ENCODE measurements around the gene CD274.

DNA sequence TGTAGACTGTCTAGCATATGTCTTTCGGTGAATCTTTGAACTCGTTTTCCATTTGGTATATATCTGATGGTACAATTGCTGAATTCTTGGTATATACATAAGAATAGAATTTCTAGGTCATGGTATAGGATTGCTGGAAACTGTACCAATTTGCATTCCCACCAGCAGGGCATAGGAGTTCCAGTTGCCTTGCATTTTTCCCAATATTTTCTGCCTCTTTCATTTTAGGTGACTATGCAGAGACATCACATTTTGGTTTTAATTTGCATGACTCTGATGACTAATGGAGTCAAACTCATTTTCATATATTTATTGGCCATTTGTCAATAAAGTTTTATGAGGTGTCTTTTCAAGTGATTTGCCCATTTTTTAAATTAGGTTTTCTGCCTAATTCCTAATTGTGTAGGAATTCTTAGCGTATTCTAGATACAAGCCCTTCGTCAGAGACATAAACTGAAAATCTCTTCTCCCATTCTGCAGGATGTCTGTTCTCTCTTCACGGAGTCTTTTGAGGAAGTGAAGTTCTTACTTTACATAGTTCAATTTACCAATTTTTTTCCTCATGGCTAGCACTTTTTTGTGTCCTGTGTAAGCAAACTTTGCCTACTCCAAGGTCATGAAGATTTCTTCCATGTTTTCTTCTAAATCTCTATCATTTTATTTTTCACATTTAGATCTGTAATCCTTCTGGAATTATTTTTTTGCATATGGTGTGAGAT lies 31.1 kb downstream of the CD274 start:
- no peak for TF ChIP-seq EZH2 (IDR thresholded peaks at IDR 0.05; ENCODE audit: insufficient read depth, low read length)
- TF ChIP-seq, protein P1, sequence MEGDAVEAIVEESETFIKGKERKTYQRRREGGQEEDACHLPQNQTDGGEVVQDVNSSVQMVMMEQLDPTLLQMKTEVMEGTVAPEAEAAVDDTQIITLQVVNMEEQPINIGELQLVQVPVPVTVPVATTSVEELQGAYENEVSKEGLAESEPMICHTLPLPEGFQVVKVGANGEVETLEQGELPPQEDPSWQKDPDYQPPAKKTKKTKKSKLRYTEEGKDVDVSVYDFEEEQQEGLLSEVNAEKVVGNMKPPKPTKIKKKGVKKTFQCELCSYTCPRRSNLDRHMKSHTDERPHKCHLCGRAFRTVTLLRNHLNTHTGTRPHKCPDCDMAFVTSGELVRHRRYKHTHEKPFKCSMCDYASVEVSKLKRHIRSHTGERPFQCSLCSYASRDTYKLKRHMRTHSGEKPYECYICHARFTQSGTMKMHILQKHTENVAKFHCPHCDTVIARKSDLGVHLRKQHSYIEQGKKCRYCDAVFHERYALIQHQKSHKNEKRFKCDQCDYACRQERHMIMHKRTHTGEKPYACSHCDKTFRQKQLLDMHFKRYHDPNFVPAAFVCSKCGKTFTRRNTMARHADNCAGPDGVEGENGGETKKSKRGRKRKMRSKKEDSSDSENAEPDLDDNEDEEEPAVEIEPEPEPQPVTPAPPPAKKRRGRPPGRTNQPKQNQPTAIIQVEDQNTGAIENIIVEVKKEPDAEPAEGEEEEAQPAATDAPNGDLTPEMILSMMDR (IDR thresholded peaks at IDR 0.05; ENCODE audit: insufficient read depth, low read depth, low read length), result peak; percentile 10
